OCI-LY3 (cell line): Measurements from ENCODE around the gene TMC7.

Experiments
- H2AFZ ChIP-seq: fragments of 200-600, 300-600 bp; shearing (Covaris generic); 2 replicates; pipeline ENCODE4 v1.6.0; 2014; ENCODE audit warnings: antibody characterized with exemption, low read depth, low read length
- H3K27ac ChIP-seq: fragments of 200-600, 300-600 bp; sonication (generic); 2 replicates; pipeline ENCODE4 v1.5.1; 2014; ENCODE audit warnings: mild to moderate bottlenecking, low read length, moderate library complexity, mixed read lengths
- H3K27me3 ChIP-seq: fragments of 200-600, 300-600 bp; sonication (generic); 2 replicates; pipeline ENCODE4 v1.6.1; 2014; ENCODE audit warnings: low read depth, low read length, mixed read lengths
- H3K36me3 ChIP-seq: fragments of 200-600, 300-600 bp; sonication (generic); replicated peaks from 2 replicates; pipeline ENCODE3; 2014; ENCODE audit warnings: low read depth, low read length, mixed read lengths
- H3K4me1 ChIP-seq: fragments of 300-600, 200-600 bp; sonication (generic); 2 replicates; pipeline ENCODE4 v1.6.1; 2014; ENCODE audit warnings: low read length, mixed read lengths
- H3K4me2 ChIP-seq: fragments of 200-600, 300-600 bp; sonication (generic); 2 replicates; pipeline ENCODE4 v1.6.1; 2014; ENCODE audit warnings: low read length, mixed read lengths
- H3K4me3 ChIP-seq: fragments of 300-600, 200-600 bp; sonication (generic); 2 replicates; pipeline ENCODE4 v1.5.1; 2014; ENCODE audit warnings: antibody characterized with exemption, mild to moderate bottlenecking, low read length, moderate library complexity
- H3K79me2 ChIP-seq: fragments of 300-600, 200-600 bp; shearing (Covaris generic); 2 replicates; pipeline ENCODE4 v1.6.1; 2014; ENCODE audit warnings: mild to moderate bottlenecking, low read length, mixed read lengths
- H3K9ac ChIP-seq: fragments of 300-600, 200-600 bp; shearing (Covaris generic); 2 replicates; pipeline ENCODE4 v1.6.0; 2014; ENCODE audit warnings: mild to moderate bottlenecking, low read length, moderate library complexity
- H3K9me3 ChIP-seq: fragments of 200-600, 300-600 bp; shearing (Covaris generic); 2 replicates; pipeline ENCODE4 v1.6.1; 2014; ENCODE audit warnings: low read length, mixed read lengths; ENCODE audit not compliant: insufficient read depth
- H4K20me1 ChIP-seq: fragments of 200-600, 300-600 bp; sonication (generic); 2 replicates; pipeline ENCODE4 v1.6.1; 2016; ENCODE audit warnings: low read length, mixed read lengths; ENCODE audit not compliant: insufficient read depth
- CTCF ChIP-seq: fragments of 200-600, 300-600 bp; sonication (generic); IDR thresholded peaks from 2 replicates; pipeline ENCODE4 v1.5.1; 2014; ENCODE audit warnings: antibody characterized with exemption, low read length, low read depth
- EZH2phosphoT487 ChIP-seq: fragments of 200-600 bp; shearing (Covaris generic); IDR thresholded peaks from 2 replicates; pipeline ENCODE4 v1.6.1; 2018; ENCODE audit warnings: antibody characterized with exemption, mixed run types, low read depth

The TMC7 gene

GRCh38 chr16:18969050-18969854 is 14.5 kb upstream of the TMC7 start:
- TF ChIP-seq EZH2phosphoT487 (no peak), CTCF (peak; percentile 91)
- Histone ChIP-seq H3K9me3 (no peaks in the 10 kb centered on the region), H3K4me2 (peak overlapping the region; percentile 77), H3K9ac (no peak overlapping the region), H3K4me1 (peaks cover 5% of the 10 kb centered on the region; the same call in 1 of the 2 replicates), H3K79me2 (no peaks in the 10 kb centered on the region), H2AFZ (peak overlapping the region; percentile 62; the same call in 1 of the 2 replicates), H4K20me1 (no peaks in the 10 kb centered on the region), H3K27ac (no peak overlapping the region), H3K36me3 (no peaks in the 10 kb centered on the region), H3K27me3 (peaks cover 8% of the 10 kb centered on the region; the same call in 1 of the 2 replicates), H3K4me3 (peak overlapping the region; percentile 74)

GRCh38 chr16:18969855-18970240 is 13.9 kb upstream of the TMC7 start:
- Histone ChIP-seq H3K27ac (no peak overlapping the region), H3K4me1 (peaks cover 5% of the 10 kb centered on the region; the same call in 1 of the 2 replicates), H4K20me1 (no peaks in the 10 kb centered on the region), H2AFZ (no peak overlapping the region), H3K4me2 (no peak overlapping the region), H3K27me3 (peaks cover 8% of the 10 kb centered on the region; the same call in 1 of the 2 replicates), H3K36me3 (no peaks in the 10 kb centered on the region), H3K79me2 (no peaks in the 10 kb centered on the region), H3K9me3 (no peaks in the 10 kb centered on the region), H3K4me3 (no peak overlapping the region), H3K9ac (no peak overlapping the region)
- no peak for TF ChIP-seq CTCF
- TF ChIP-seq EZH2phosphoT487, result no peak

GRCh38 chr16:18975109-18975508 is 8.6 kb upstream of the TMC7 start:
- H4K20me1 ChIP-seq, result no peaks in the 10 kb centered on the region

More at GRCh38 chr16:18975109-18975508, 8.6 kb upstream of the TMC7 start:
- no peak overlapping the region for H3K9ac ChIP-seq
- no peak overlapping the region for H3K4me2 ChIP-seq
- no peak for TF ChIP-seq CTCF
- TF ChIP-seq EZH2phosphoT487, result no peak
- H3K9me3 ChIP-seq, result no peaks in the 10 kb centered on the region
- H3K27me3 ChIP-seq, result peaks cover 17% of the 10 kb centered on the region
- H3K36me3 ChIP-seq, result no peaks in the 10 kb centered on the region
- no peaks in the 10 kb centered on the region for H3K4me1 ChIP-seq
- no peak overlapping the region for H2AFZ ChIP-seq
- no peaks in the 10 kb centered on the region for H3K79me2 ChIP-seq
- no peak overlapping the region for H3K27ac ChIP-seq
- no peak overlapping the region for H3K4me3 ChIP-seq
